Left lung (tissue), 10 donors: ENCODE data around the gene TRIM9. TPM values are rescaled to one million over a fixed set of nuclear protein-coding genes. Genes with fewer than 3 reads are reported as not detected.
A peak's percentile ranks its signal among the peaks of the same experiment; 100 is the strongest.

Experiments
- ATAC-seq: fragments of 200-7000 bp; cut with Tn5 transposase; one replicate; pipeline ENCODE4 v1.9.1; 2020; ENCODE audit warnings: moderate library complexity
- DNase-seq, 4 donors: peaks; one replicate each; pipeline ENCODE4 v3.0.0-alpha.2; 2013 to 2020
- H3K27ac ChIP-seq, 2 donors: fragments of 200-600 bp; sonication (generic) in 1 of 2; one replicate each; pipeline versions ENCODE4 v1.5.0 to v1.8.0; 2020 to 2021
- H3K27me3 ChIP-seq, 2 donors: fragments of 200-600 bp; sonication (generic) in 1 of 2; one replicate each; pipeline versions ENCODE4 v1.5.0 to v1.8.0; 2020 to 2021
- H3K36me3 ChIP-seq, 2 donors: fragments of 200-600 bp; sonication (generic) in 1 of 2; one replicate each; pipeline versions ENCODE4 v1.5.0 to v1.8.0; 2020 to 2021
- H3K4me1 ChIP-seq, 2 donors: fragments of 200-600 bp; one replicate each; pipeline ENCODE4 v1.8.0; 2021
- H3K4me3 ChIP-seq, 2 donors: fragments of 200-600 bp; sonication (generic) in 1 of 2; one replicate each; pipeline versions ENCODE4 v1.5.0 to v1.8.0; 2020 to 2021; ENCODE audit warnings: mild to moderate bottlenecking in 1 of 2
- H3K9me3 ChIP-seq, 2 donors: fragments of 200-600 bp; sonication (generic) in 1 of 2; one replicate each; pipeline versions ENCODE4 v1.5.0 to v1.8.0; 2020 to 2021
- intact Hi-C, 2 donors: fragments of 100-400 bp; cut with DNase I; formaldehyde crosslinking; loops; one replicate each; pipeline versions ENCODE4 v1.11.2 to v1.14.2; 2022
- polyA plus RNA-seq, 6 donors: library from polyadenylated mRNA; unstranded; fragments of 120-200 nt; gene quantifications; one replicate each; pipeline ENCODE4 v1.2.1, GENCODE V29; 2013; ENCODE audit not compliant: insufficient read length in 6 of 6
- total RNA-seq, 2 donors: library from RNA; stranded (reverse); fragmentation: NEBNext Ultra II Directional; extraction: Animal tissue kit (Norgen Biotek cat#: 25700); gene quantifications; one replicate each; pipeline ENCODE4 v1.2.1, GENCODE V29; 2021
- TF ChIP-seq, protein P1 (sequence below), 2 donors: fragments of 200-600 bp; sonication (generic) in 1 of 2; IDR thresholded peaks; one replicate each; pipeline versions ENCODE4 v1.5.0 to v1.8.0; 2021; ENCODE audit warnings: antibody characterized with exemption in 2 of 2
- donor health status: DM: no; HTN: yes; CAD: no.
- donor health status: DM: no; HTN: no; CAD: no.

TRIM9 gene
- total and polyA plus RNA-seq, 8 donors: 0.47 to 1.4 (median 1.0) TPM

GRCh38 chr14:50947446-50947845 is 147.5 kb downstream of the TRIM9 start:
- intact Hi-C loops: no loop called here
- no peak for DNase-seq

GRCh38 chr14:50946234-50946935 is 148.5 kb downstream of the TRIM9 start:
- TF ChIP-seq, protein P1, sequence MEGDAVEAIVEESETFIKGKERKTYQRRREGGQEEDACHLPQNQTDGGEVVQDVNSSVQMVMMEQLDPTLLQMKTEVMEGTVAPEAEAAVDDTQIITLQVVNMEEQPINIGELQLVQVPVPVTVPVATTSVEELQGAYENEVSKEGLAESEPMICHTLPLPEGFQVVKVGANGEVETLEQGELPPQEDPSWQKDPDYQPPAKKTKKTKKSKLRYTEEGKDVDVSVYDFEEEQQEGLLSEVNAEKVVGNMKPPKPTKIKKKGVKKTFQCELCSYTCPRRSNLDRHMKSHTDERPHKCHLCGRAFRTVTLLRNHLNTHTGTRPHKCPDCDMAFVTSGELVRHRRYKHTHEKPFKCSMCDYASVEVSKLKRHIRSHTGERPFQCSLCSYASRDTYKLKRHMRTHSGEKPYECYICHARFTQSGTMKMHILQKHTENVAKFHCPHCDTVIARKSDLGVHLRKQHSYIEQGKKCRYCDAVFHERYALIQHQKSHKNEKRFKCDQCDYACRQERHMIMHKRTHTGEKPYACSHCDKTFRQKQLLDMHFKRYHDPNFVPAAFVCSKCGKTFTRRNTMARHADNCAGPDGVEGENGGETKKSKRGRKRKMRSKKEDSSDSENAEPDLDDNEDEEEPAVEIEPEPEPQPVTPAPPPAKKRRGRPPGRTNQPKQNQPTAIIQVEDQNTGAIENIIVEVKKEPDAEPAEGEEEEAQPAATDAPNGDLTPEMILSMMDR (IDR thresholded peaks at IDR 0.05): no peak
- Histone ChIP-seq H3K27ac (no peak overlapping the region), H3K27me3 (peaks cover 0 to 11% of the 10 kb centered on the region in 2 donors), H3K4me1 (peaks cover 0 to 19% of the 10 kb centered on the region in 2 donors), H3K9me3 (no peaks in the 10 kb centered on the region), H3K36me3 (peaks cover 0 to 8% of the 10 kb centered on the region in 2 donors), H3K4me3 (no peak overlapping the region)
- no peak for DNase-seq
- no peak for ATAC-seq
- intact Hi-C loops: no loop called here

More at GRCh38 chr14:50947446-50947845, 147.5 kb downstream of the TRIM9 start:
- H3K36me3 ChIP-seq: no peaks in the 10 kb centered on the region
- peaks cover 0 to 11% of the 10 kb centered on the region in 2 donors for H3K27me3 ChIP-seq
- peaks cover 0 to 12% of the 10 kb centered on the region in 2 donors for H3K4me1 ChIP-seq
- H3K4me3 ChIP-seq: no peak overlapping the region
- no peak for ATAC-seq
- TF ChIP-seq, protein P1 (IDR thresholded peaks at IDR 0.05): no peak
- no peaks in the 10 kb centered on the region for H3K9me3 ChIP-seq
- H3K27ac ChIP-seq: no peak overlapping the region

DNA sequence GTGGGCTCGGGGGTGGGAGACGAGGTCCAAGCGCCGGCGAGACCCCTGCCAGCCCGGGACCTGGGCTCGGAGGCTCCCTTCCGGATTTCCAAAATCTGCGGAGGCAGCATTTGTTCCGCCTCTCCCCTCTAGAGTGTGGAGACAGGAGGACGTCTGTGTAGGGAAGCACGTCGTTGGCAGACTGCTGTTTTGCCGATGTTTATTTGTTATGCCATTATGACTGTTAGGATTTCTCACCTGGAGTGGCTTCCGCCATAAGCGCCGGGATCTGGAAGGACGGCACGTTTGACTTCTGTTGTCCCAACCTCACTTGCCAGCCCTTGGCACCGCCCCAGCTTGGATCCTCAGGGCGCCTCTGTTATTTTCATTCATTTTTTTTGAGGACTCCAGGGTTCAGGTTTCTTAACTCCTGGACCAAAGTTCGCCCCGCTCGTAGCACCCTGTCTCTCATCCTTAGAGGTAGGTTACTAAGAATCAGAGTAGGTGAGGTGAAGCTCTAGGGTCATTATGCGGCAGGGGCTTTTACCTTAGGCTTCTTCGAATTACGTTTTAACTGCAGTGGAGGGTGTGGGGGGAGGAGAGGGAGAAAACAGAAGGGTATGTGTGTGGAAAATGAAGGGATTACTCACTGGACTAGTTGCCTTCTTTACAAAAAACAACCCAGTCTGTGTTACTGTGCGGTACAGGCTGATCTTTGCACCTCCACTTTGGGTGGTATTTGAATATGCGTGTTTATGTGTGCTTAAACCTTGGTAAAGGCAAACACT is 150.1 kb downstream of the TRIM9 start:
- intact Hi-C loops: no loop called here
- TF ChIP-seq, protein P1 (IDR thresholded peaks at IDR 0.05): no peak
- H3K27ac ChIP-seq: peak overlapping the region; percentile 85 to 92
- H3K4me1 ChIP-seq: peaks cover 0 to 22% of the 10 kb centered on the region in 2 donors
- H3K9me3 ChIP-seq: no peaks in the 10 kb centered on the region
- peak overlapping the region; percentile 78 to 80 for H3K4me3 ChIP-seq
- peak; percentile 54 for ATAC-seq
- H3K27me3 ChIP-seq: peaks cover 0 to 11% of the 10 kb centered on the region in 2 donors
- H3K36me3 ChIP-seq: peaks cover 0 to 9% of the 10 kb centered on the region in 2 donors
- DNase-seq: peak in 3 of 4 donors; percentile 42 to 84 (median 74)

DNA sequence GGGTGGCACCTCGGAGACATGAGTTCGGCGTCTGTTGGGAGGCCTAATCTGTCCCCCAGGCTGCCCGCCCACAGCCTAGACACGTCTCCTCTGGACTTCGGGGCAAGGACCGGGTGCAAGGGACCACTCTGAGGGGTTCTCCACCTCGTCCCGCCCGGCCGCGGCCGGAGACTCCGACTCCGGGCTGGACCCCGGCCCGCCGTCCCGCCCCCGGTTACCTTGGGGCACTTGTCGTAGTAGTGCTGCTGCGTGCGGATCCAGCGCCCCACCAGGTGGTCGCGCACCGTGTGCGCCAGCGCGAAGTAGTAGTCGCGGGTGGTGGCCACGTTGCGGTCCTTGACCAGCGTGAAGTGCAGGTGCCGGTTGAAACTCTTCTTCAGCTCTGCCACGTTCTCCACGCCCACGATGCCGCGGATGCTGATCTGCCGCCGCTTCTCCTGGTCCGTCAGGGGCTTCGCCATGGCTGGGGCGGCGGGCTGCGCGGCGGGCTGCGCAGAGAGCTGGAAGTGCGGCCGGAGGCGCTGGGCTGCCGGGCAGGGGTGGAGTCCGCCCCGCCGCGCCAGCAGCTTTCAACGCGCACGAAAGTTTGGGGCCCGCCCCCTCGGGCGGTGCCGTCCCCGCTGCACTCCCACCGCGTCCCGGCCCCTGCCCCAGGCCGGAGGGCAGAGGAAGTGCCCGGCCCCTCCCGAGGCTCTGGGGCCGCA is 150.8 kb downstream of the TRIM9 start, which contains the start of gene PYGL:
PYGL (minus strand) TSS at position 541 of the 704 bp plus-strand sequence; CDS start at position 461, 80 bp downstream.
- TF ChIP-seq, protein P1 (IDR thresholded peaks at IDR 0.05): no peak
- H3K27me3 ChIP-seq: peaks cover 0 to 11% of the 10 kb centered on the region in 2 donors
- H3K36me3 ChIP-seq: peaks cover 0 to 9% of the 10 kb centered on the region in 2 donors
- intact Hi-C loops: no loop called here
- peak; percentile 71 to 98 (median 80) for DNase-seq
- peak; percentile 96 for ATAC-seq
- peaks cover 0 to 24% of the 10 kb centered on the region in 2 donors for H3K4me1 ChIP-seq
- peak within 1 kb of the TSS; percentile 85 to 92 for H3K27ac ChIP-seq
- peak within 1 kb of the TSS; percentile 78 to 80 for H3K4me3 ChIP-seq
- no peaks in the 10 kb centered on the region for H3K9me3 ChIP-seq
